GM19324 (cell line): ENCODE results near the gene DAB1.

Source experiments
- ATAC-seq: cut with Tn5 transposase; IDR thresholded peaks from one replicate; pipeline ENCODE4 v1.9.1; 2021; ENCODE audit warnings: mild to moderate bottlenecking, moderate library complexity; ENCODE audit not compliant: unreplicated experiment, low FRiP score

The DAB1 gene

DNA sequence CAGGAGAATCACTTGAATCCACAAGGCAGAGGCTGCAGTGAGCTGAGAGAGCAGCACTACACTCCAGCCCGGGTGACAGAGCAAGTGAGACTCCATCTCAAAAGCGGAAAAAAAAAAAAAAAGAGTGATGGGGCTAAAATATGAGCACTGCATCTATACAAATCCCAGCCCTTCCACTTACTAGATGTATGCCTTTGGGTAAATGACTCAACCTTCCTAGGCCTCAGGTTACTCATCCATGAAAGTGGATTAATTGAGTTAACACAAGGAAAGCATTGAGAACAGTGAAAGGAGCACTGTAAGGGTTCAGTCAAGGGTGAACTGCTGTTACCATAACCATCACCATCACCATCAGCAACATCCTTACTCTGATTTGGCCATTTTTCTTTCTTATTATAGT, 231.6 kb downstream of the DAB1 start:
- ATAC-seq: no peak

DNA sequence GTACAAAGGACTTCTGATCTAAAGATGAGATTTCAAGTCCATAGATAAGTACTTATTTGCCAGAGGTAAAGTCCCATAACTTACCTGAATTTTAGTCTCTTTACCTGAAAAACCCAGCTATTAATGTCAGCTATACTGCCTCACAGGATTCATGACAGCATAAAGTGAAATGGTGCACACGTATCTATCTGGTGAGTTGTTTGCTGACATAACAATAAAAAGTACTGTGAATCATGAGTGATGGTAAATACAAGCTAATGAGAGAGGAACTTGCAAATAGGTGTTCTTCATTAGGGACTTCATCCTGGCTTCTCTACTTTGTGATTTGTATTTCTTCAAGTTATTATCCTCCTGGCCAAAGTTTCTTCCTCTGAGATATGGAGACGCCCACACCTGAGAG, 233.0 kb downstream of the DAB1 start:
- ATAC-seq: no peak

DNA sequence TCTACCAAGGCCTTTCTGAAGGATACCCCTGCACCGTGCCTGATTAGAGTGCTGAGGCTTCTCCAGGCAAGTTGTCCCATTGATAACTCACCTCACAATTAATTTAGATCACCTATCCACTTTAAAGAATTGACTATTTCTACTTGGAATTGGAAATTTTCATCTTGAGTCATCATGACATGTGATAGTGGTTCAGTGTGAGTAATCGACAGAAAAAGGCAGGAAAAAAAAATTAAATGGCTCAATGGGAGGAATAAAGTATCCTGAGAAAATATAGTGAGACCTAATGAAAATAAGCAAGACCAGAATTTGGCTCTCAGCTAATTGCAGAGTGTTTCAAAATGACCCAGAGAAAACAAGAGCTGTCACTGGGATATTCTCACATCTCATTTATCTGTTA, 235.7 kb downstream of the DAB1 start:
- no peak for ATAC-seq

DNA sequence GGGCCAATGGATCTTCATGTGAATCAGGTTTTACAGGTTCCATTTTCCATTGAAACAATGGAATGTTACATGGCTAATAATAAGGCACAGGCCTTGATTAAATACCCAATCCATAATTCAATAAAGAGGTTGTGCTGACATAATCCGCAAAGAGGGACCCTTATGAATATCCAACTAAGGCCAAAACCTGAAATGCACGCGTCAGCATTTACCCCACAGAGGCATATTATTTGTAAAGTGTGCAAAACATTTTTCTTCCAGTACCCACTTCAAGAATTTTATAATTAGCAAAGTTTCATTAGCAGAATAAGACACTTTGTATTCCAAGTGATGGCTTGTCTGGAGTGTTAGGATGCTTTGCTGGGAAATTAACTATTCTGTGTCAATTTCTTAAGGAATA, 237.4 kb downstream of the DAB1 start:
- ATAC-seq: no peak

DNA sequence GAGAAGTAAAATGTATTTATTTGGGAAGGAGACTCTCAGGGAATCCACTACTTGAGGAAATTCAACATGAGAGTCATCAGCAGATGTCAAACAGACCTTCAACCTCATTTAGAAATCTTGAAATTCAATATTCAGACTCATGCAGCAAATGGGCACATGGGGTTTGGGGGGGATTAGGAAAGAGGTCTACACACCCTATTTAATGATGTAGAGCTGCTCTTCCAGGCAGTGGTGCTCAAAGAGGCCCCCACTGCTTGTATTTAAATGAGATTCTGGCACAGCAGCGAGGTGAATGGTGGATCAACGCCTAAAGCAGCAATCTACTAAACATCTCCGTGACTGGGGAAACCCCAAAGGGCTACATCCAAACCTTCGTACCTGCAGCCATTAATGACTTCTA, 244.9 kb downstream of the DAB1 start:
- no peak for ATAC-seq

DNA sequence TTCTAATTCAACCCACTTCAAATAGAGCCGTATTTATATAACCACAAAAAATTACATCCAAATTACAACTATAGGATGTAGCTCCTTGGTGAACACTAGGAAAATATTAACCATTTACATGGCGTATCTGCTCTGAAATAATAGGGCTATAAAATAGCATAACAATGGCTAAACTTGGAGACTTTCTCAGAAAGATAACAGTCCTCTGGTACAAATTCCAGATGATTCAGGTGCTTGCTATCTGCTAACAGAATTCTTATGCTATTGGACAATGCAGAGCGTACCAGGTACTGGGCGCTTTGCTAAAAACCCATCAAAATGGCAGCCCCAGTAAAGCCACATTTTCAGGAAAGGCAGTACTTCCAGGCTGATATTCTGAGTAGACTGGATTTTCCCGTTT, 248.4 kb downstream of the DAB1 start:
- ATAC-seq: no peak

DNA sequence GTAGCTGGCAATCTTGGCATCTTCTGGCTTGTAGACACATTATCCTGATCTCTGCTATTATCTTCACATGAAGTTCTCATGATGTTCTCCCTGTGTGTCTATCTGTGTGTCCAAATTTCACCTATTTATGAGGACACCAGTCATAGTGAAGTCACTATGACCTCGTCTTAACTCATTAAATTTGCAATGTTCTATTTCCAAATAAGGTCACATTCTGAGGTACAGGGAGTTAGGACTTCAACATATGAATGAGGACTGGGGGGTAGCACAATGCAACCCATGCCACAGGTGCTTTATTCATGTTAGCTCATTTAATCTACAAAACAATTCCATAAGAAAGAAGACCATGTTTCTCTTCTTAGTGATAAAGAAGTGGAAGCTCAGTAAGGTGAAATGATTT, 251.8 kb downstream of the DAB1 start:
- ATAC-seq: no peak

DNA sequence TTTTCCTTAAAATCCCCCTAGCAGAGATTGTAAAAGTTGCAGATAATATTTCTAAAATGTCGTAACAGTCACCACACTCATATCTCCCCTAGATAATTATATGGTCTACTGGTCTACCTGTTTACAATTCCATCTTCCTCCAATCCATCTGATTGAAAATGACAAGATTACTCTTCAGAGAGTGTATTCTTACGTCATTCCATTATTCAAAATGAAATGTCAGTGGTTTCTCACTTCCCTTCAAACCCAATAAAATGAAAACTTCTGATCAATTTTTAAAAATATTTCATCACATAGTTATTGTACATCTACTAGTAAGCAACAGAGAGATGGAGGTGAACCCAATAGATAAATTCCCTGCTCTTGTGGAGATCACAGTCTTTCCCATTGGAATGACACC, 255.9 kb downstream of the DAB1 start:
- ATAC-seq: no peak

DNA sequence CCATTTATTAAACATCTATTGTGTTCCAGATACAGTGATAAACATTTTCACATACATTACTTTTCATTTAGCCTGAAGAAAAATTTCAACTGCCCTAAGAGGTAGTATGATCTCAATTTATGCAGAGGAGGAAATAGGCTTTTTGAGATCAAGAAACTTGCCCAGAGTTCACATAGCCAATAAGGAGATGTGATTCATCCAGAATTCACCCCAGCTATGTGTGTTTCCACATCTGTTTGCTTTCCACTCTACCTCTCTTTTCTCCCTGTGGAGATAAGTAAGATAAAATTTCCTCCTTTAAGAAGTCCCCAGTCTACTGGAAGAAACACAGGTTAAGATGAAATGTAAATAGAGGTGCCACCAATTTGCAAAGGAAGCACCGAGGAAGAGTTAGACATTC, 258.3 kb downstream of the DAB1 start:
- no peak for ATAC-seq

DNA sequence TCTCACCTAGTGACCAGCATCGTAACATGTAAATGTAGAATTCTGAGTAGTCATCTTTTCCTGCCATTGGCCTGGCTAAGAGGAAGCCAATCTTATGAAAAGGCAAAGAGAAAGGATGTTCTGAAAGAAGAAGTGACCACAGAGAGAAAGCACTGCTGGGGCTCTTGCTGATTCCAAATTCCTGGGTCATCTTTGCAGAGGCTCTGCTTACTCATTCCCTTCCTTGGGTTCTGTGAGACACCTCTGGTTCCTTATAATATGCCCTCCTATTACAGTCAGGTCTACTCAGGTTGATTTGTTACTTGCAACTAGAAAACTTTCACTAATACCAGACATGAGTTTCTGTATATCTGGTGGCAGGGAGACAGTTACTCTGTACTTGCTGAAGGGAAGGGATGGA, 259.3 kb downstream of the DAB1 start:
- no peak for ATAC-seq

DNA sequence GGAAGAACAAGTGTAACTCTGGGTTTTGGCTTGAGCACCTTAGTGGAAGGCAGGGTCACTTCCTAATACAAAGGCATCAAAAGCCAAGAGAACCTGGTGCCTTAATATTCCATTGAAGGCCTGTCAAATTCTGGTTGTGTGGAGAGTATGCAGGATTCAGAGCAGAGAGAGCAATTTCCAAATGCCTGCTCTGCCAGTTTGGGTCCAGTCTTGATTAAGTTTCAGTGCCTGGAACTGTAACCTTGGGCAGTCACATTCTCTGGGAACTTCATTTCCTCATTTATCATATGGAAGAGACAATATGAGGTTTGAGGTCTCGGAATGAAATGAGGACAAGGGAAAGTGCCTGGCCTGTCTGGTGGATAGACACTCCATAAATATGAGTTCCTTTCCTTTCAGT, 260.1 kb downstream of the DAB1 start:
- ATAC-seq: no peak

DNA sequence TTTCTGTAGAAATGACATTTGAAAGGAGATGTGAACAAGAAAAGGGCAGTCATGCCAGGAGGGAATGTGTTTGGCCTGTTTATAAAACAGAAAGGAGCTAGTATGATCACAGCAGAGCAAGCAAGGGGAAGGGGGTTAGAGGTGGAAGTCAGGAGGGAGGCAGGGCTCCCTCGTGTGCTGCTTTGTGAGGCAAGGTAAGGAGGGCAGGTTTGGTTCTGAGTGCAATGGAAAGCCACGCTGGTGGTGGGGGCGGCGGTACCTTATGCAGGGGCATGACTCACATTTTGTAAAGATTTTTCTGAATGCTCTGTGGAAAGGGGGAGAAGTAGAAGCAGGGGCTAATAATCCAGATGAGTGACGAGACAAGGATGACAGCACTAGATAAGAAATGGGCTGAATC, 260.5 kb downstream of the DAB1 start:
- no peak for ATAC-seq

DNA sequence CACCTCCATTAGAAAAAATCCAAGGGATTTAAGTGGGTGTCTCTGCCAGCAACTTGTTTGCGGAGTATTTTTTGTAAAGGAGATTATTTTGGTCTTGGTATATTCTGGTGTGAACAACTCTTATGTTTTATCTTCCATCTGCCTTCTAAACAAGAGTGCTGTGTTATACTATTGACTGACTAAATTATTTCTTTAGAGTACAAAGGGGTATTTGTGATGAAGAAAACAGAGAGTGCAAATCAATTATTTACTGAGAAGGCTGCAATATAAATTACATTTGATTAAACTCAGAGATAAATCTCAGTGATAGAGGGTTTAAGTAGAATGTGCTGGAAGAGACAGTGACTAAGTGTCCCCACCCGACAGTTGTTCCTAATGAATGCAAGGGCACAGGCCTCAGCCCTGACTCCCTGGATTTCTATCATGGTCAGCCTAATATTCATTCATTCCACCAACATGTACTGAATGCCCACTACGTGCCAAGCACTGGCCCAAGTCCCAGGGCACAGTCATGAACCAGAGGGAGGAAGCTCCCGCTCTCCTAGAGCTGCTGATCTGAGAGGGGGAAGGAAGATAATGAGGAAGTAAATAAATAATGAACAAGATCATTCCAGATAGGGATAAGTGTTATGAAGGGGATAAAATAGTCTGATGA, 261.1 kb downstream of the DAB1 start:
- ATAC-seq: no peak

DNA sequence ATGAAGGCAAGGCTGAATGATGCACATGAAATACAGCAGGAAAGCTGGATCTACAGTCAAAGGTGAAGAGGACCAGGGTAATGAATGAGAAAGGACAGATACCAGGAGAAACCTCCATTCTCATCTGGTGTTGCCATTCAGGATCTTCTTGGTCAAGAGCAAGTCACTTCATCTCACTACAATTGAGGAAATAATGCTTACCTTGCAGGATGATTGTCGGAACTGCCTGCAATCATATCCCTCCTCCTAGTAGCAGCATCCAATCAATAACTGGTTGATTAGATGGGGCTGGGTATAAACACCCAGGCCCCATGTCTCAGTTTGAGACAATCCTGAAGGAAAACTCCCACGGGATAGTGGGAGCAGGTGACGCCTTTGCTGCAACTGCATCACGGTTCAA, 263.3 kb downstream of the DAB1 start:
- no peak for ATAC-seq

DNA sequence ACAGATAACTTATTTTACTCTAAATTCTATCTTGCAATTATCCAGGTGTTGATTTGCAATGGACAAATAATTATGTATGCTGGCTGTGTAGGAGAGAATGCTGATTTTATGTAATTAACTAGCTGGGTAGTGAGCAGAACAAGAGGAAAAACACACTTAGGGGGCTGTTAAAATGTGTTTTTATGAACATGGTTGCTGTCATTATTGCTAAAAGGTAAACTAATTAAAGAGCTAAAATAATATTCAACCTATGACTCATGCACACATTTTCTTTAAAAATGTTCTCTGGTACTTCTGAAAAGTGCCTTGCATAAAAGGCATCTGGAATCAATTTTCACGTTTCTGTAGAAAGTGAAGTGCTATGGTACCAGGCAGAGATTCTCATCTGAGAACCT, 265.3 kb downstream of the DAB1 start:
- ATAC-seq: no peak

DNA sequence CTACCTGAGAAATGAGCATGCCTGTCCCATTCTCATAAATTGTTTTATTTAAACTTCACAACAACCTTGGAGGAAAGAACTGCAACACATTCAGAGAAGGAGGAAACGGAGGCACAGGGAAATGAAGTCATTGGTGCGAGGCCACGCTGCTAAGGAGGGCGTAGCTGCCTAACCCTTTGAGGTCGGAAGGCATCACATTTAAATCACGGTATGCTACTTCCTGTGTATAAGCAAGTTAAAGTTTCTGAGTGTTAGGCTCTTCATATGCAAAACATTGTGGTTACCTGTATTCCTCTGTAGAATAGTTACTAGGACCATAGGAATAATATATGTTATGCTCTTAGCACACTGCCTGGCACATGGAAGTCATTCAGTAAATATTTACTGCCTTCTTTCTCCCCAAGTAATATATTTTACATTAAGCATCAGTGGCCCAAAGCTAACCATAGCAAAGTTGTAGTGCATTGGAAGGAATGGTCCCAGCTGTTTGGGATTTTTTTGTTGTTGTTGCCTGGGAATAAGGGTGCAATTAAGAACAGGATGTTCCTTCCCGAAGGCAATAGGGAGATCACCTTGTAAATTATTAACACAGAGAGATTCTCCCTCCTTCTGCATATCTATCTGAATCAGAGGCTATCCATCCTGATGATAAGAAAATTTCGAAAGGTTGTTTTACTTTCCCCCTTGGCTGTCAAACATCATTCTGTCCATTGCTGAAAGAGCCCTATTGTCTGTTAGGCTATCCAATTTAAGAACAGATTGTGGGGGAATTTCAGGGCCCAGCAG, 265.8 kb downstream of the DAB1 start:
- no peak for ATAC-seq

DNA sequence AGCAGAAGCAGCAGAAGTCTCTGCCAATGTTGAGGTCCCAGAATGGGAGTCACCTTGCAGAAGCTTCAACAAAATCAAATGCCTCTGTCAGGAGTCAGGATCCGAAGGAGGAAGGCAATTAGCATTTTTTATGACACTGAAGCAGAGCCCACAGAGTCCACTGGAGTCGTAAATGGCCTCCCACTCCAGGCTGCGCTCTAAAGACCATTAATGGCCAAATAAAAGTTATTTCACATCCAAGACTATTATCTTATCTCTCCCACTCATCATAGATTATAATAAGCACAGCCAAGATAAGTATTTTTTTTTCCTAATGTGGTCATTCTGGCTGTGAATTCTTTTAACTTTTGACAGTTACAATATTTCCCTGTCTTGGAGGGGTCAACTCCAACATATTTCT, 267.0 kb downstream of the DAB1 start:
- no peak for ATAC-seq

DNA sequence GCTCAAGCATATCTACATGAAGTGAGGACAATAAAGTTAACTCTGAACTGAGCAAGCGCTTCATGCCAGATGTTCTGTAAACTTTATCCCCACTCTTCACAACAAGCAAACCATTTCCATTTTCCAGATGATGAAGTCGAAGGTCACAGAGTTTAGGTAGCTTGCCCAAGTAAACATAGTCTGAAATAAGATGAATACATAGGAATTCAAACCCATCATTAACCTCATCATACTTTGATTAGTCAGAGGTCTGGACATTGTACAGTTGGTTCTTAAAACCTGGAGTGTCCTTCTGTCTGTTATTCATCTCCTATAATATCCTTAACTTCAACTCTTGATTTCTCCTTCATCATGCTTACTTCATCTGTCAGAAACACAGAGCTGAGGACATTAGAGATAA, 277.8 kb downstream of the DAB1 start:
- ATAC-seq: no peak

DNA sequence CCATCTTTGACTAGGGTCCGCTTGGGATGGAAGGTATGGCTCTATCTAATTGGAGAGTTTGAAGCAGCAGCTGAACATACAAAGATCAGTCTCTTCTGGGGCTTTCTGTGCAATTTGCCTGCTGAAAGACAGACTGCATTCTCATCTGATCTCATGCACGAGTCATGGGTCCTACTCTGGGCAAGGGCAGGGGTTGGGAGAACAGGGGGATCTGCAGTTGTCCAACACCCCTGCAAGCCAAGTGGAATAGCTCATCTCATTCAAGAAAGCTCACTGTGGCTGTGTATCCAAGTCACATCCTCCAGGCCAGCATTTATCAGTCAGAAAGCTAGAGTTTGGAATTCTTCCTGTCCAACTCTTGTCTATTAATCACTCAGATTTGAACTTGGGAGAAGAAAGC, 280.9 kb downstream of the DAB1 start:
- no peak for ATAC-seq

DNA sequence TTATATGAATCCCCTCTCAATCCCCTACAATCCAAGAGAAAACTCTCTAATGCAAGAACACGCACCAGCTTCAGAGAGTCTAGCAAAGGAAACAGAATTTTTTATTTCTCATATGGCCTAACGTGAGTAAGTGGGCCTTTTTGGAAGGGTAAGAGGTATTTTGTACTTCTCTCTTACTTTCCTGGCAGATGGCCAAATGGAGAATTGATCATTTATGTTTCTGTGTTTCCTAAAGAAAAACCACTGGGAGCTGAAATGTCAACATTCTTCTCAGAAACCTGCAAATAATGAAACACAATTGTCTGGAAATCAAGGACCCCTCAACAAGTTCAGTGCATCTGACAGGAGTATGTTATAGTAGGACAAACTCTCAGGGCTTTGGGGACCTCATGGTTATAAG, 281.7 kb downstream of the DAB1 start:
- ATAC-seq: no peak

DNA sequence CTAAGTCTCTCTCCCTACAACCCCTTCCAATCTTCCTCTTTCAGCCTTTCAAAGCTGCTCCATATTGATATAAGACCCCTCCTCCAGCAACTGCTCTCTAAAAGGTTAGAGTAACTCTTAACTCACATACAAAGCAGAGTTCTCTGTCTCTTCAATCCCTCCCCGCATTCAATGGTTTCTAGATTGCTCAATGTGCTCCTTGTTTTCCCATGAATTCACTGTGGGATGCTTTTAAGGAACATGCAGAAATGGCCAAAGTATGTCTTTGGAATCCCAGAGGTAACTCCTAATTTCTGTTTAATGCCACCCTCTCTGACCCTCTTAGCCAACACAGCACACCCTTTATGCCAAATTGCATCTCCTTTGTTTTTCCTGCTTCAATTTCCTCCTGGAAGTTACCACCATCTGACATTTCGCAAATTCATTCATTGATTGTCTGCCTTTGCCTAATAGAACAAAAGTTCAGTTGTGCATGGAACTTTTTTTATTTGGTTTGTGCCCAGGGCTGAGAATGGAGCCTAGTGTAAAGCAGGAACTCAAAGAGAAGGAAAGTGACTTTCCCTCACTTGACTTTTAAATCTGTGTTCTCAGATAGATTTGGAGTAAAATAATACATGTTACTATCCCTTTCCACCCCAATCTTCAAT, 285.3 kb downstream of the DAB1 start:
- no peak for ATAC-seq

DNA sequence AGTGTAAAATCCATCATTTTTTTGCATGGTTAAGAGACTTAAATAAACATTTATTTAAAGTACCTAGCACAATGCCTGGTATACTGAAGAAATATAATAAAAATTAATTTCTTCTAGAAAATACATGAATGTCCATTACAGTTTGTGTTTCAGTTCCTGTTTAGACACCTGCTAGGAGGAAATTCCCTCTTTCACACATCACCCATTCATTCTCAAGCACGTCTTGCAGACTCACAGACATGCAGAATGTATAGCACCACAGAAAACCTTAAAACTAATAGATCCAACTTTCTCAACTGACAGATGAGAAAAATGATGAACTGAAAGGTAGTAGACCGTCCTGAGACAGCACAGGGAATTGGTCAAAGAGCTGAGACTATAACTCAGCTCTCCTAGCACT, 285.9 kb downstream of the DAB1 start:
- no peak for ATAC-seq
